HT-29 (cell line): ENCODE results near the gene DUS1L. TPM values are rescaled to one million over a fixed set of nuclear protein-coding genes. Genes with fewer than 3 reads are reported as not detected.

Source experiments
- DNase-seq: peaks from one replicate; pipeline ENCODE4 v3.0.0-alpha.2; 2015; ENCODE audit warnings: low spot score
- total RNA-seq: library from RNA; depleted of rRNA; stranded (reverse); fragments of >200 nt; shearing (Covaris generic); gene quantifications from 2 replicates; pipeline ENCODE4 v1.2.3, GENCODE V29; 2014

Gene DUS1L
- total RNA-seq, 1 experiment from 2014 or later: 320 TPM

- DNase-seq: no peak
Observed at GRCh38 chr17:82100502-82101298, 35.1 kb upstream of the DUS1L start.

DNA sequence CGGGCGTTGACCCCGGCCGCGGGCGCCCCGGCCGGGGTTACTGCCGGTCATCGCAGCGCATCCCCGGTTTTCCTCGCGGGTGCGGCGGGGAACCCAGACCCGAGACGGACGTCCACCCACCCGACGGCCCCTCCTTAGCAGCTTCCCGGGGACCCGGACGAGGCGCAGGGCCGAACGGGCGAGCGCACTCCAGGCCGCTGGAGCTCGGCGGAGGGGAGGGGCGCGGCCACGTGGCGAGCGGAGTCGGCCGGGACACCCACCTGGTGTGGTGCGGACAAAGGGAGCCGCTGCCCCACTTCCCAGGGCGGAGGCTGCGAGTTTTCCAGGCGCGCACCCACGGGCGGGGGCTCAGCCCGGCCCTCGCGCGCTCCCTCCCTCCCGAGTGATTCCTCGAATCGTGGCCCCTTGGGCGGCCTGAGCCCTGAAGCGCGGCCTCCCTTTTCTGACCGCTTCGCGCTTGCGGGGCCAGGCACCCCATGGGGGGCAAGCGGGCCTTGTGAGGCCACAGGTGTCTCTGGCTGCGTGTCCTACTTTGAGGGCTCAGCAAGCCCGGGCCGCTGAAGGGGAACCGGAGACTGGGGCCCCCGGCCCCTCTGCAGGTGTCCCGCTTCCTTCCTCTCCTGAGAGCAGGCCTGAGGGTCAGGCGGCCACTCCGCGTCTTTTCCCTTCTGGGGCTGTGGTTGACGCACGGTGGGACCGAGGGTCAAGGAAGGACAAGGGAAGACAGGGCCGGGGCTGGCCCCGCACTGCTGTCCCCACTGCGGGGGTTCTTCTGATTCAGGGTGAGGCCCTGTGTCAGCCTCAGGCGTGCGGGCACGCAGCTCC lies 33.5 kb upstream of the DUS1L start:
- DNase-seq: no peak

DNA sequence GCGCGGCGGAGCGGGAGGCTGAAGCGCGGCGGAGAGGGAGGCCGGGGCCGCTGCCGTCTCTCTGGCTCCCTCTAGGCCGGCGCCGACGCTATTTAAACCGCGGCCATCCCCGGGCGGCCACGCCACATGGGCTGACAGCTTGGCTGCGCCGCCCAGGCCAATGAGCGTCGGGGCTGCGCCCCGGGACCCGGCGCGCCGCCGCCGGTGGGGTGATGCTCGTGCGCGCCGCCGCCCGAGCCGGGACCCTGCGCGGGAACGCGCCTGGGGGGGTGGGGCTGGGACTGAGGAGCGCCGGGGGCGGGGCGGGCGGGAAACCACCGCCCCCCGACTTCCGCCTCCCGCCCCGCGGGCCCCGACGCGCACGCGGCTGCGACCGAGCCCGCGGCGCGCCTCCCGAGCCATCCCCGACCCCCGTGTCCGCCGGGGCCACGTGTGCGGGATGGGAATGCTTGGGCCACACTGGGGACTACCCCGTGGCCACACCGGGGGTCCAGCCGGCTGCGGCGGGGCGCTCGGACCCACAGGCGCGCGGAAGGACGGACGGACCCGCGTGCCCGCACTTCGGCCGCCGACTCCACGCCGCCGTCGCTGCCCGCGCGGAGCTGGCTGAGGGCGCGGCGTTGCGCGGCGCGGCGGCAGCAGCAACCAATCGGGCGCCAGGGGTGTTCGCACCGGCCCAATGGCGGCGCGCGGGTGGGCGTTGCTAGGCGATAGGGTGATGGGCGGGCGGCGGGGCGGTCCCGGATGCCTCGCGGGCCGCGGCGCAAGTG lies 32.8 kb upstream of the DUS1L start, which contains the start of gene FASN:
Gene FASN (minus strand): TSS at position 68 of the 770 bp plus-strand sequence. CDS start 1,791 bp downstream, outside the sequence.
- peak; percentile 97 for DNase-seq

- no peak for DNase-seq
Observed at GRCh38 chr17:82097919-82098168, 32.2 kb upstream of the DUS1L start.

DNA sequence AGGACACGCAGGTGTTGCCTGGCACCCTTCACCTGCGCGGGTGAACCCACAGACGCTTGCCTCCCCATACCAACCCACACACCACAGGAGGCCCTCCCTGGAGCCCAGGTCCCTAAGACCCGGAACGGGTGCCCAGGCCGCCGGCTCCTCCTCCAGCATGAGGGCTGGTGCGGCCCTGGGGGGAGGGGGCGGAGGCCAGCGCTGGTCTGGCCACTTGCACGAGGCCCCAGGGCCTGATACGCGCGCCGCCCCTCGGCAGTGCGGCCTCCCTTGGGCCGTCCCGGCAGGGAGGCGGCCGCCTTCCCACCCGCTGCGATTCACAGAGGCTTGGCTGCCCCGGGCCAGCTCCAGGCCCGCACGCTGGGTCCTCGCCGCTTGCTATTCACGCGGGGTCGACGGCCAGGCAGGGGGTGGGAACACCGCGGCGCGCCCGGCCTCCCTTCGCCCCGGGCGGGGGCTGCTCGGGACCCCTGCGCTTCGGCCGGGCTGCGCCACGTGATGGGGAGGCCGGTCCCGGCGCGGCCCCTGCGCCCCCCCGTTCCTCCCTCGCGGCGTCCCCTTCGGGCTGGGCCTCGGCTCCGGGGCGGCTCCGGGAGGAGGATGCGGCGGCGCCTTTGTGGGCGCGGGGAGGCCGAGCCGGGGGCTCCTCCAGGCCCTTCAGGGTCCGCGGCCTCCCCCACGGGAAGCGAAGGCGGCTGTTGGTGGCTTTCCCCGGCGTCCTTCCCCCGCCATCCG lies 31.7 kb upstream of the DUS1L start:
- peak; percentile 53 for DNase-seq

DNA sequence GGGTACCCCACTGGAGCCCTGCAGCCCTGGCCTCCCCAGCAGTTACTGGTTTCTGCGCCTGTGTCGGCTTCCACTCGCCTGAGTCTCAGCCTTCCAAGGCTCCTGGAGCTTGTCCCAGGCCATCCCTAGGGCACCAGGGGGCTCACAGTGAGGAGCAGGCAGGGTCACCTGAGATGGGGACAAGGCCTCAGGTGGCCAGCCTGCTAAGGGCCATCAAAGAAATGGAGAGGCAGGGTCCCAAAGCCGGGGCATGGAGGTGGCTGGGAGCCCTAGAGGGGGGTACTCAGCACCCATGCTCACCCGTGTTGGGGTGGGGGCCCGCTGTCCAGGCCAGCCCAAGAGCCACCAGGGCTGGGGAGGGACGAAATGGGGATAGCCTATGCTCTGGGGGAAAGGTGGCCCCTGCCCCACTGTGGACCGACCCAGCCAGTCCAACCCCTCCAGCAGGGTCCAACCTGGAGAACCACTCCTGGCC lies 31.1 kb upstream of the DUS1L start:
- DNase-seq: no peak

GRCh38 chr17:82095777-82096708 lies 30.4 kb upstream of the DUS1L start:
- no peak for DNase-seq

GRCh38 chr17:82094931-82095776 lies 29.6 kb upstream of the DUS1L start:
- no peak for DNase-seq

DNA sequence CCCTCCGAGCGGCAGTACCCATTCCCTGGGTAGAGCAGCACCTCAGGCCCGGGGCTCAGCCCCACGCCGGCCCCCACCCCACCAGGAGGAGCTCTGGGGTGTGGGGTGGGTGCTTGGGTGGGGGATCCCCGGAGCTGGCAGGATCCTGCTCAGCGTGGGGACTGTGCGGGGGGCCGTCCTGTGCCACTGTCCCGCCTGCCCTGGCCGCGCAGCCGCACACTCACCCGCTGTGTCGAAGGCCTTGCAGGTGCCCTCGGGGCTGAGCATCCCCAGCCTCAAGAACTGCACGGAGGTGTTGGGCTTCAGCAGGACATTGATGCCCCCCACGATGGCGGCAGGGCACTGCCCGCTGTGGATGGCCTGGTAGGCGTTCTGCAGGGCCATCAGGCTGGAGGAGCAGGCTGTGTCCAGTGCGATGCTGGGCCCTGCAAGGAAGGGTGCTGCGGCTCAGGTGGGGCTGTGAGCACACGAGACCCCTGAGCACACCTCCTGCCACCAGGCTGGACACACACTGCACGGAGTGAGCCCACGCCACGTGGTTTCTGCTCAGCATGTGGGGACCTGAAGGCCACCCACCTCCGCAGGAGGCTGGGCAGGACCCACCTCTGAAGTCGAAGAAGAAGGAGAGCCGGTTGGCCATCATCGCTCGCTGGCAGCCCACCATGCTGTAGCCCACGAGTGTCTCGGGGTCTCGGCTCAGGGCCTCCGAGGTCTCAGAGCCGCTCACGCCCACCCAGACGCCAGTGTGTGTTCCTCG lies 27.6 kb upstream of the DUS1L start:
- DNase-seq: no peak

- no peak for DNase-seq
Observed at GRCh38 chr17:82092628-82092994, 27.0 kb upstream of the DUS1L start.

- DNase-seq: no peak
Observed at GRCh38 chr17:82092094-82092586, 26.5 kb upstream of the DUS1L start.

DNA sequence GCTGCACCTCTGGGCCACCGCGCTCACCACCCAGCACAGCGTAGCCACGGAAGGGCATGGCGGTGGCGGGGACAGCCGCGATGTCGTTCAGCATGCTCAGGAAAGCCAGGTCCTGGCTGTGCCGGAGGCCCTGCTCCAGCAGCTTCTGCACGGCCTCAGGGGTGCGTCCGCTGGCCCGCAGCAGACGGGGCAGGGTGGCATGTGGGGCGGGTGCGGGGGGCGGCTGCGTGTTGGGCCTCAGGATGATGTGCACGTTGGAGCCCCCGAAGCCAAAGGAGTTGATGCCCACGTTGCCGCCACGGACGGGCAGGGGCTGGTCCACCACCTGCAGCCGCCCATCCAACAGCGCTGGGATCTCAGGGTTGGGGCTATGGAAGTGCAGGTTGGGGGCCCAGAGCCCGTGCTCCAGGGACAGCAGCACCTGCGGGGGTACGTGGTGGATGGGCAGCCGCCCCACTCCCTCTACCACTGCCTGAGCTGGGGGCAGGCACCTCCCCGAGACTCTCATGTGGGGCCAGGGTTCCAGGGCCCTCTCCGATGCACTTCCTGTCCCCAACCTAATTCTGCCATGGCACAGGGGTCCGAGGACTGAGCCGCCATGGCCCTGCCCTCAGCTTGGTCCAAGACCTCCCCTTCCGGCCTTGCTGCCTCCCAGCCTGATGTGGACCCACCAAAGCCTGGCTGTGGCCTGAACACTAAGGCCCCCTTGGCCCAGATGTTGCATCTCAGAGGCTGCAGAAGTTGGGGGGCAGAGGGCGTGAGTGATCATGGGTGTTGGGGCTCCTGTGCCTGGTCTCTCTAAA lies 25.9 kb upstream of the DUS1L start:
- DNase-seq: no peak

DNA sequence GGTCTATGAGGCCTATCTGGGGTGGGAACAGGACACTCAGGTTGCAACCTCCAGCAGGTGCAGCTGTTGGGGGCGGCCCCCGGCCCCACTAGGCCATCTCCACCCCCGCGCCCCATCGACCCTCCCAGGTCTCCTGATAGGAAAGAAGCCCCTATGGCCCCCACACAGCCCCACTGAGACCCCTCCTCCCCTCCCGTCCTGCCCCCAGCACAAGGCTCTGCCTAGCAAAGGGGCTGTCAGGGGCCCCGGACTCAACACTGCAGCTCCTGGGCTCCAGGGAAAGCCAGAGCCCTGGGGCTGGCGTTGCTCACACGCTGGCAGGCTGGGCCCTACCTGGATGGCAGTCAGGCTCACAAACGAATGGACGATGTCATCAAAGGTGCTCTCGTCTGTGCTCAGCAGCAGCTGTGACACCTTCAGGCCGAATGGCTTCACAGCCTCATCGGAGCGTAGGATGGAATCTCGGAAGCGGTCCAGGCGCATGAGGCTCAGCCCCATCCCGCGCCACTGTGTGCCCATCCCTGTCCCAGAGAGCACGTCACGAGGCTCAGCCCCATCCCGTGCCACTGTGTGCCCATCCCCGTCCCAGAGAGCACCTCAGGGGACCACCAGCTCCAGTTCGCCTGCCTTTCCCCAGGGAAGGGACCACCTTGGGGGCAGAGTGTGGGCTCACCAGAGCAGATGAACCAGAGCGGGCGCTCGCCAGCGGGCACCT lies 25.1 kb upstream of the DUS1L start:
- no peak for DNase-seq

GRCh38 chr17:82089723-82090548 lies 24.3 kb upstream of the DUS1L start:
- no peak for DNase-seq

GRCh38 chr17:82088838-82089722 lies 23.5 kb upstream of the DUS1L start:
- DNase-seq: no peak
